ENCODE data around the gene GDPD5. TPM values are rescaled to one million over a fixed set of nuclear protein-coding genes. Genes with fewer than 3 reads are reported as not detected.

The GDPD5 gene
- total RNA-seq, 1 experiment from 2014 or later, result 7.8 TPM

GRCh38 chr11:75523189-75523588 is 2.6 kb downstream of the GDPD5 start:
- Histone ChIP-seq H3K27me3 (ENCODE audit: insufficient read depth, low read length) (peaks cover 17% of the 10 kb centered on the region; the same call in 1 of the 2 replicates), H3K4ac (ENCODE audit: low read depth, low read length) (no peak overlapping the region), H2AFZ (ENCODE audit: low read length) (no peak overlapping the region), H3K27ac (ENCODE audit: insufficient read length, low read depth, low read length) (no peak overlapping the region), H4K8ac (replicated peaks; ENCODE audit: insufficient read length, low read depth, low read length) (no peak overlapping the region), H4K20me1 (ENCODE audit: control insufficient read depth, insufficient read depth, insufficient read length) (no peaks in the 10 kb centered on the region), H2BK5ac (ENCODE audit: insufficient read length, low read length) (no peak overlapping the region), H4K5ac (ENCODE audit: insufficient read length, low read depth, low read length) (no peak overlapping the region), H2BK15ac (ENCODE audit: low read depth, low read length) (no peak overlapping the region), H2BK120ac (ENCODE audit: low read depth, low read length, poor library complexity, severe bottlenecking) (no peak overlapping the region), H3K9me3 (ENCODE audit: control insufficient read depth, low read depth, low read length) (no peaks in the 10 kb centered on the region), H3K4me2 (ENCODE audit: insufficient read depth, insufficient read length, low read length) (no peak overlapping the region), H3K56ac (ENCODE audit: insufficient read length, low read depth, low read length) (no peak overlapping the region), H3T11ph (ENCODE audit: low read length) (no peak overlapping the region), H3K79me1 (ENCODE audit: insufficient read depth, low read depth, low read length, poor library complexity, severe bottlenecking) (no peaks in the 10 kb centered on the region), H3K23me2 (ENCODE audit: insufficient read length, low read depth, low read length, poor library complexity, severe bottlenecking) (peaks cover 15% of the 10 kb centered on the region), H2BK12ac (ENCODE audit: insufficient read length, low read depth, low read length) (no peak overlapping the region), H3K14ac (ENCODE audit: insufficient read depth, low read length) (no peak overlapping the region), H3K4me1 (ENCODE audit: insufficient read depth, low read length) (no peaks in the 10 kb centered on the region), H2AK5ac (ENCODE audit: insufficient read length, low read length) (no peak overlapping the region), H4K91ac (ENCODE audit: insufficient read length, low read depth, low read length) (no peak overlapping the region), H3K9ac (ENCODE audit: extremely low read depth, insufficient read length, low read length) (no peak overlapping the region), H3K23ac (ENCODE audit: insufficient read length, low read depth, low read length) (no peak overlapping the region), H3K79me2 (ENCODE audit: insufficient read depth, low read length) (no peaks in the 10 kb centered on the region), H3K18ac (ENCODE audit: insufficient read length, low read depth, low read length) (no peak overlapping the region), H2BK20ac (ENCODE audit: low read depth, low read length, poor library complexity, severe bottlenecking) (no peak overlapping the region)
- no peaks in the 10 kb centered on the region for H3K36me3 Mint-ChIP-seq (ENCODE audit: insufficient read depth in 1 of 3, low read depth in 3 of 3)
- DNase-seq, result no peak
- H3K27ac Mint-ChIP-seq, result no peak overlapping the region
- H3K4me3 Mint-ChIP-seq, result no peak overlapping the region; a peak in 1 of 5 replicates
- H3K4me1 Mint-ChIP-seq, result peaks cover 12 to 28% of the 10 kb centered on the region in 2 experiments
- TF ChIP-seq CTCF (conservative IDR thresholded peaks at IDR 0.05), result no peak
- no peaks in the 10 kb centered on the region for H3K9me3 Mint-ChIP-seq
- WGBS (ENCODE audit: extremely low coverage, insufficient read length, low lambda C conversion rate), result no CpG with 5 or more reads among the region's 5 CpGs
- peaks cover 38% of the 10 kb centered on the region for H3K27me3 Mint-ChIP-seq (ENCODE audit: low read depth)
